Measurements from ENCODE around the gene VAT1L.

VAT1L gene

DNA sequence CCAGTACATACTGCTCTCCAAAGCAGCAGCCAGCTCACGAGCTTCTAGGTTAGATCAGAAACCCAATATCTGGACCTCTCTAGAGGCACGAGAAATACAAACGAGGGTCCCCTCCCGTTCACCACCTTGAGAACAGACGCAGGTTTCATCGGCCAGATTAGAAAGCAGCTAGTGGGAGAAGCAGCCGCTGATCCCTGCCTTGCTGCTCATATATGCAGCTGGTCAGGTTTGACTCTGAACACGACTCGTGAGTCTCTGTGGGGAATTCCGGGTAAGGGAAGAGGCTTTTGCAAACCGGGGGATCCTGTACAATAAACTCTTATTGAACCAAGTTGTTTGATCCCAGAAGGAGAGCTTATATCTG is 1.6 kb downstream of the VAT1L start:
- DNase-seq (ENCODE audit: insufficient read length, low spot score): no peak
- no peak for TF ChIP-seq POLR2A (IDR thresholded peaks at IDR 0.05; ENCODE audit: low read depth, low read length)
- no peak for FAIRE-seq

DNA sequence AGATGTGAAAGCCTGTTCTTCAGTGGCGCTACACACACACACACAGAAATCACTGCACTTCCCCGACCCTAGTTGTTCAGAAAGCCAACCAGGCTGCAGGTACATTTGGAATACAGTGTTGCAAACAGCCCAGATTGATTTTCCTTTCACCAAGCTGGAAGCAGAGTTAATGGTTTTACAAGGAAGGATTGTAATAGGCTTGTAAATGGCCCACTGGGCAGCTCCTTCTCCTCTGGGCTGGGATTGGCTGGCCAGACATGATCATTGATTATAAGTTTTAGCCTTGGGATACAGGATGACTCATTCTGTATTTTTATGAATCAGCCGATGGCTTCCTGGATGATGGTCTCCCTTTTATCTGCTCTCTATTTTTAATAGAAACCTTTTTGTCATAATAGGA is 2.5 kb downstream of the VAT1L start:
- TF ChIP-seq POLR2A (IDR thresholded peaks at IDR 0.05; ENCODE audit: low read depth, low read length): no peak
- DNase-seq (ENCODE audit: insufficient read length, low spot score) (no peak), FAIRE-seq (no peak)

DNA sequence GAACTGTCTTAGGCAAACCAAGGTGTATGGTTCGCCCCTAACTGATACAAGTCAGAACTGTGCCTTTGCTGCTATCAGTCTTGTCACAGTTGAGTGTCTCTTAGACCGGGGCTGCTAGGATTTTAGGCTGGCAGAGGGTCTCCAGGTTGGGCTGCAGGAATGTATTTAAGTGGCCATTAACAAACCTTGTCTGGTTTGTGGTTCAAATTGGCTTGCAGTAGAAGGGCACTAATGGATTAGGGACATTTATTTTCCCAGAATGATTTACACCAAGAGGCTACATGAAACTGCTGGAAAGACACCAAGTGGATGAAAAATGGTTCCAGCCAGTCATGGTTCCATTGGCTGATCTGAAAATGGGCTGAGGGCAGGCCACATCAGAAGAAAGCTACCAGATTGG is 5.1 kb downstream of the VAT1L start:
- FAIRE-seq (no peak), DNase-seq (ENCODE audit: insufficient read length, low spot score) (no peak)
- TF ChIP-seq POLR2A (IDR thresholded peaks at IDR 0.05; ENCODE audit: low read depth, low read length): no peak

DNA sequence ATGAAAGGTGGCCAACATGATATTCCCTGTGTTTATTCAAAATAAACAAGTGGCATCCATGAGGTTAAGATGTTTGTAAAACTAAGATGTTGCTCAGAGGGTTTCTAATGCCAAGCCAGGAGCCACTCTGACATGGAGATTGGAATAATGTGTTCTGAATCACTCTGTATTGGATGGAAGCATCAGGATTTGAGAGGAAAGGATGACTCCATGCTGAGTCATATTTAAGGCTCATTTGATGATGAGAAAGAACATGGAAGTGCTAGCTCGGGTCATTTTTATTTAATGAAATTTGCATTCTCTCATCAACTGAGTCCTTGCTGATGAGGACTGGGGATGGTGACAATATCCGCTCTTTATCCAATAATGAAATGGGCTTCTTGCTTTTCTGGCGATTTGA is 6.2 kb downstream of the VAT1L start:
- peak; percentile 24 for DNase-seq (ENCODE audit: insufficient read length, low spot score)
- peak; percentile 61 for FAIRE-seq
- TF ChIP-seq POLR2A (IDR thresholded peaks at IDR 0.05; ENCODE audit: low read depth, low read length): no peak

DNA sequence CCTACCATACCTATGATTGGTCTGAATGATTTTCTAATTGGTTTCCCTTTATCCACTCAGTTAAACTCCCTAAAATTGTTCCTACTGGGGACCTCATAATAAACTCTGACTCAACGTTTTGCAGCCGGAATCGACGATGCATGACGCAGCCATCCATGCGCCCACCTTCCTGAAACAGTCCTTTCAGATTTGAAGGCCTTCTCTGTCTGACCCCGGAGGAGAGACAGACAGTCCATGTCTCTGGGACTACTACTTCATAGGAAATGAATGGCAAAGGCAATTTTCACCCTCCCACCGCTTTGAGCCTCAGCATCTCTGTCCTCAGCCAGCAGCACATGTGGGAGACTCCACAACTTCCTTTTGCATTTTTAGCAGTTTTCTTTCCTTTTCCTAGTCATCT is 13.5 kb downstream of the VAT1L start:
- no peak for DNase-seq (ENCODE audit: insufficient read length, low spot score)
- no peak for TF ChIP-seq POLR2A (IDR thresholded peaks at IDR 0.05; ENCODE audit: low read depth, low read length)
- FAIRE-seq: no peak

DNA sequence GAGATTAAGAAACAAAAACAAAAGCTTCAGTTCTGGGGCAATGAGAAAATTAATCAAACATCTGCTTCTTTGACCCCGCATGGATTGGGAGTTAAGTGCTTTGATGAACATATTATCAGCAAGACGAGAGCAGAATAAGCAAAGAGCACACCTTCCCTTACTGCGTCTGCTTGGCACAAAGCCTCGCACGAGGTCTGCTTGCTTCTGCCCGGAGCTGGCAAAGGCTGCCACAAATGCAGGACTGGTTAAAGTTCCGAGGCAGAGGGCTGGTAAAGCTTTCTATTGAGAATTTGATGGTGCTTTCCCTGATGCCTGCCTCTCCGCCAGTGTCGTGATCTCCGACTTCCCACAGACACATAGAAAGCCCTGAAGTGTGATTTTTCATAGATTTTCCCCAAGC is 17.0 kb downstream of the VAT1L start:
- no peak for FAIRE-seq
- no peak for TF ChIP-seq POLR2A (IDR thresholded peaks at IDR 0.05; ENCODE audit: low read depth, low read length)
- no peak for DNase-seq (ENCODE audit: insufficient read length, low spot score)

DNA sequence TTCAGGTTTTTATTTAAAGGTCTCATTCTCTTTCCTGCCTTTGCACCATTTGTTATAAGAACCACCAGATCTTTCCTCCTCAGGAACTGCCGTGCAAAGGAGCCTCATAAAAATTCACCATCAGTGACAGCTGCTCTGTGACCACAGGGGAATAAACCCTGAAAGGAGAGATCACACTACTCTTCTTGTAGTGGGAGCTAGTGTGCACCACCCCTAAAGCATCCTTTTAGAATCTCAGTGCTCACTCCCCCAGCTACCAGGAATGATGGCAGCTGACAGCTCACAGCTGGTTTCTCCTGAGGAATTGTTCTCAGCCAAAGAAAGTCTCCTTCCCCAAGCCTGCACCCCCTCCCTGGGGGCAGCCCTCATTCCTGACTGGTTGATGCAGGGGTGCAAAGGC is 18.7 kb downstream of the VAT1L start:
- no peak for DNase-seq (ENCODE audit: insufficient read length, low spot score)
- no peak for FAIRE-seq
- TF ChIP-seq POLR2A (IDR thresholded peaks at IDR 0.05; ENCODE audit: low read depth, low read length): no peak

DNA sequence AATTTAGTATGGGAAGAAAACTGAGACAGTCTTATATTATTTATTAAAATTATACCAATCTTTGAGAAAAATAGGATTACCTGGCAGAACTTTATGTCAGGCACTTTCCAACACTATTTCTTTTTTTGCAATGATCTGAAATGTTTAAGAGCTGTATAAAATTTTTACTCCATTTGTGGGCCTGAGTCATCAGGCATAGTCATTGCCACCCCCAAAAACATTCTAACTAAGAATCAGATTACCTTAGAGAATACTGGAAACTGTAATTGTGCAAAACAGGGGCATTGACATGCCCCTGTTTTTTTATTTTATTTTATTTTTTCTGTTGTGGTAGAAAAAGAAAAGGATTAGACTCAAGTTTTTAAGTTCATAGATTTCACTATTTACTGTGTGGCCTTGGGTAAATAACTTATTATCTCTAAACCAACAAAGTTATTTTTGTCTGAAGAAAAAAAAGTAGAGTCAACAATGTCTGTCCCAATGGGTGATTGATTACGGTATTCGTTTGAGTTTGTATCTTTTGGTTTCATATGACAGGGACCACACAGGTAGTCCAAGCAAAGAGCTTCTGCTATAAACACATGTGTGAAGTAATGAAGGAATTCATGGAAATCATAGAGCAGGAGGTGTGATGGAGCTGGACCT is 24.6 kb downstream of the VAT1L start:
- FAIRE-seq (no peak), DNase-seq (ENCODE audit: insufficient read length, low spot score) (no peak)
- no peak for TF ChIP-seq POLR2A (IDR thresholded peaks at IDR 0.05; ENCODE audit: low read depth, low read length)

DNA sequence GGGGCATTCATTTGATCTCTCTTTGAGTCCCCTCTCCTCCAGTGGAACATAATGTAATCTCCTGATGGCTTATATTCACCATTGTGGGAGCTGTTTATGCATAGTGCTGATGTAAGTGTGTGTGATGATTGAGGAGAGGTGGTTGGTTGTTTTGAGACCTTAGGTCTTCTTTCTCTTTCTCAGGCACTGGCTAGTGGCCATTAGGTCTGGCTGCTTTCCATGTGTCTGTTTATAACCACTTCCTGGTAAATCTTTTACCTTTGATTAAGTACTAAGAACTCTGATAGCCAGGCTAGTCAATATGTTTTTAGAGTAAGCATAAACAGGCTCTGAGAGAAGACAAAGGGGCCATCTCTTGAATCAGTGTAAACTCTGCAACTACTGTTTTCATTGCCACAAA is 27.9 kb downstream of the VAT1L start:
- no peak for TF ChIP-seq POLR2A (IDR thresholded peaks at IDR 0.05; ENCODE audit: low read depth, low read length)
- no peak for FAIRE-seq
- no peak for DNase-seq (ENCODE audit: insufficient read length, low spot score)

DNA sequence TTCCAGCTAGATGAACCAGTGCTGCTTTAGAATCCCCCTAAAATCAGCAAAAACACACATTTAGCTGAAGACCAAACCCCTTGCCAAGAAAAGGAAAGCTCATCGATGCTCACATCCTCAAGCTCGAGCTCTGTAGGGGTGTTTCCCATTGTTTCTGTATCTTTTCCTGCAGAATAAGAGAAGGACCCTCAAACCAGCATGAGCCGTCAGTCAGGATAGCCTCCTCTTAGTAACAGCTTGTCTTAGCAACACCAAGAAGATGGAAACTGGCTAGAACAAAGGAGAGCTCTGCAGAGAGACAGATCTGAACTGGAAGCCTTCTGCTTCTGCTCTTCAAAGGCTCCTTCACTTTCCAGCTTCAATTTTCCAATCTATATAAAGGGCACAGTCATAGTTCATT is 32.0 kb downstream of the VAT1L start:
- DNase-seq (ENCODE audit: insufficient read length, low spot score) (no peak), FAIRE-seq (no peak)
- no peak for TF ChIP-seq POLR2A (IDR thresholded peaks at IDR 0.05; ENCODE audit: low read depth, low read length)

DNA sequence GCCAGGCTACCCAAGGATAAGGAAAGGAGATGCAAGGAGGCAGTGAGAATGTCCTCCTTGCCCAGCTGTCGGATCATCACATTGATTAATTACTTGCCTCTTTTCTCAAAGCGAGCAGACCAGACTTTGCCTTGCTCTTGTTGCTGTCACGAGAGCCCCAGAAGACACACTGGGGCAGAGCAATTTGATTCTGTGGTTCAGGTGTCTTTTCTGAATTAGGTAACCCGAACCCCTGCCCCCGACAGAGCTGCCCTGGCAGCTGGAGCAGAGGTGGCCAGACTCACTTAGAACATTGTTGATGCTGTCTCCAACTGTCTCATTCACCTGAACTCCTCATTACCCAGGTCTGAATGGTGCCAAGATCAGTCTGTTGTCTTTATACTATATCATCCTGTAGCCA is 34.3 kb downstream of the VAT1L start:
- FAIRE-seq (no peak), DNase-seq (ENCODE audit: insufficient read length, low spot score) (no peak)
- TF ChIP-seq POLR2A (IDR thresholded peaks at IDR 0.05; ENCODE audit: low read depth, low read length): no peak

DNA sequence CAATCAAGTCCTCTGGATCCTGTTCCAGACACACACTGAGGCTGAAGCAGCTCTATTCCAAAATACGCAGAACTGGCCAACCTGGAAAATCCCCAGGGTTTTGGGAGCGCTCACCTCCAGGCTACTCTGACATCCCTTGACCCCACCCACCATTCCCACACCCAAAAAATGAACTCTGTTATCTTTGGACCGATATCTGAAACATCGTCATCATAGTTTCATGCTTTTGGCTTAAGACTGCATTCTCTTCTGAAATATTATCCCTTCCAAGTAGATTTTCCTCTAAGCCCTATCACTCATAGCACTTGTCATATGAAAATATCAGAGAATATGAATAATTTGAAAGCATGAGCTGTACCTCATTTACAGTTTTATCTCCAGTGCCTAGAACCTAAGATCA is 34.7 kb downstream of the VAT1L start:
- DNase-seq (ENCODE audit: insufficient read length, low spot score): no peak
- TF ChIP-seq POLR2A (IDR thresholded peaks at IDR 0.05; ENCODE audit: low read depth, low read length): no peak

DNA sequence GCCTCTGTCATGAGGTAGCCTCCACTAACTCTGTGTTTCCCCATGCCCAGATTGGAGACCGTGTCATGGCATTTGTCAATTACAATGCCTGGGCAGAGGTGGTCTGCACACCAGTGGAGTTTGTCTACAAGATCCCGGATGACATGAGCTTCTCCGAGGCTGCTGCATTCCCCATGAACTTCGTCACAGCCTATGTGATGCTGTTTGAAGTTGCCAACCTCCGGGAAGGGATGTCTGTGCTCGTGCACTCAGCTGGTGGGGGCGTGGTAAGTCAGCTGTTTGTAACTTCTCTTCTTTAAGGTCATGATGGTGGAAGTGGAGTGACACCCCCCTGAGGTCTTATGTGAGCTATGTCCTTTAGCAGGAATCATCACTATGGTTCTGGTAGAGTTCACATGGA is 36.8 kb downstream of the VAT1L start:
- DNase-seq (ENCODE audit: insufficient read length, low spot score) (no peak), FAIRE-seq (no peak)
- no peak for TF ChIP-seq POLR2A (IDR thresholded peaks at IDR 0.05; ENCODE audit: low read depth, low read length)

More for the DNA sequence above, 34.7 kb downstream of the VAT1L start:
- no peak for FAIRE-seq

DNA sequence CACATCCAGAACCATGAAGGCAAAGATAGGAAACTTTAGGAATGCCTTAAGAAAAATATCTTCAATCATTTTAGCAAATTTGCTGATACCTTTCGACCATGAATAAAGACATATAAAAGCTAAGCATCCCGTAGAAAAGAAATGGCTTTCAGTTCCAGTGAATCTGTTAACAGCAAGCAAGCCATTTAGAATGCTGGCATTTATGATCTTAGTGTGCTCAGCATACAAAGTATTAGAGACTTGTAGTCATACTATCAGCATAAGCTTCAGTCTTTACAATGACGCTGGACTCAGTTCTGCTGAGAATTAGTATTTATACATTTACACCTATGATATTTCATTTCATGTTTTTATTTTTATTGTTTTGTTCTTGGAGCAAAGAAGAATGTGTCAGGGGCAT is 38.7 kb downstream of the VAT1L start:
- no peak for TF ChIP-seq POLR2A (IDR thresholded peaks at IDR 0.05; ENCODE audit: low read depth, low read length)
- FAIRE-seq: no peak

DNA sequence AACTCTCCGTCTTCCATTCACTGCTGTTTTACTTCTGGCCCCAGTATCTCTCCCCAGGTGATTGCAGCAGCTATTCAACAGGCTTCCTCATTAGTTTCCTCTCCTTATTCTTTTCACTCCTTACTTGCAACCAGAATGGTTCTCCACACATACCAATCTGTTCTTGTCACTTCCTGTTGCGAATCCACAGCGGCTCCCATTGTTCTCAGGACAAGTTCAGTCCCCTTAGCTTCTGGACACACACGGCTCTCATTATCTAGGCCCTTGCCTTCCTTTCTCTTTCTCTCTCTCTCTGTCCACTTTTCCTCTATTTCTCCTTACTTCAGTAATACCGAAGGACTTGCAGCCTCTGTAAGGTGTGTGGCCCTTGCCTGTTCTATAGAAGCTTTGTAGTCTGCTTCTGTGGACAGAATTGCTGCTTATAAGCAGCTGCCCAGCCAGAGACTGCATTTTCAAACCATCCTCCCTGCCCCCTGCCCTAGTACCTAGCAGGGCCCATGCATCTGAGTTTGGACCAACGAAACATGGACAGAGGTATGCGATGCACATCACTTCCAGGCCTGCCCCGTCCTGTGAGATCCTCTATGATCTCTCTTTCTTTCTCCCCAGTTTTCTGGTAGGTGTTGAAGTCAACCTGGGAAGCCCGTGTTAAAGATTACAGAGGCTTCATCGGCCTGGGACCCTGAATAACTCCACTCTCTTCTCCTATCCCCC is 45.7 kb downstream of the VAT1L start:
- TF ChIP-seq POLR2A (IDR thresholded peaks at IDR 0.05; ENCODE audit: low read depth, low read length): no peak
- peak; percentile 67 for DNase-seq (ENCODE audit: insufficient read length, low spot score)
- peak; percentile 6 for FAIRE-seq

More for the DNA sequence above, 38.7 kb downstream of the VAT1L start:
- no peak for DNase-seq (ENCODE audit: insufficient read length, low spot score)
